HG03521 (cell line): ENCODE data around the gene ASTN1.

Source experiments
- ATAC-seq: cut with Tn5 transposase; IDR thresholded peaks from one replicate; pipeline ENCODE4 v1.9.1; 2021; ENCODE audit warnings: mild to moderate bottlenecking, moderate library complexity; ENCODE audit not compliant: unreplicated experiment

Gene ASTN1

GRCh38 chr1:176932114-176933104 is 232.1 kb downstream of the ASTN1 start:
- ATAC-seq = no peak

GRCh38 chr1:176931526-176931925 is 233.0 kb downstream of the ASTN1 start:
- ATAC-seq = no peak

- no peak for ATAC-seq
These were observed 238.0 kb downstream of the ASTN1 start for GRCh38 chr1:176926330-176927086.

- ATAC-seq = no peak
These were observed 239.3 kb downstream of the ASTN1 start for GRCh38 chr1:176925223-176925622.

GRCh38 chr1:176923283-176923682 is 241.2 kb downstream of the ASTN1 start:
- ATAC-seq = no peak

GRCh38 chr1:176919386-176920378 is 244.8 kb downstream of the ASTN1 start:
- no peak for ATAC-seq

GRCh38 chr1:176905648-176906047 is 258.9 kb downstream of the ASTN1 start:
- ATAC-seq = no peak

GRCh38 chr1:176904057-176904751 is 260.3 kb downstream of the ASTN1 start:
- ATAC-seq = no peak

- no peak for ATAC-seq
These were observed 261.0 kb downstream of the ASTN1 start for GRCh38 chr1:176903474-176903873.

GRCh38 chr1:176899321-176899720 is 265.2 kb downstream of the ASTN1 start:
- ATAC-seq = no peak

- peak; percentile 61 for ATAC-seq
These were observed 266.9 kb downstream of the ASTN1 start for GRCh38 chr1:176897350-176898236.

- no peak for ATAC-seq
These were observed 268.3 kb downstream of the ASTN1 start for GRCh38 chr1:176896216-176896615.

GRCh38 chr1:176894450-176894849 is 270.1 kb downstream of the ASTN1 start:
- no peak for ATAC-seq

- no peak for ATAC-seq
These were observed 270.7 kb downstream of the ASTN1 start for GRCh38 chr1:176893625-176894352.

- ATAC-seq = no peak
These were observed 276.0 kb downstream of the ASTN1 start for GRCh38 chr1:176888471-176889032.

- no peak for ATAC-seq
These were observed 278.8 kb downstream of the ASTN1 start for GRCh38 chr1:176885751-176886150.

- ATAC-seq = no peak
These were observed 279.2 kb downstream of the ASTN1 start for GRCh38 chr1:176885341-176885740.

GRCh38 chr1:176884911-176885310 is 279.6 kb downstream of the ASTN1 start:
- no peak for ATAC-seq
